Endothelial cell of umbilical vein (primary cell): Measurements from ENCODE around the gene ZNF780A. TPM values are rescaled to one million over a fixed set of nuclear protein-coding genes. Genes with fewer than 3 reads are reported as not detected.

Experiments
- BruUV-seq: library from RNA; stranded (reverse); fragments of 400-500 nt; replicated peaks from 2 replicates; lab custom pipeline; 2021; lab: Mats Ljungman, UMichigan
- CTCF ChIA-PET: fragments of 300-600, 350-600 bp; sonication (Branson Sonifier 250); formaldehyde crosslinking; loops from one replicate; lab custom pipeline; 2021; ENCODE audit warnings: antibody characterized with exemption, inconsistent platforms; lab: Charles Lee
- POLR2A ChIA-PET: fragments of 300-600, 350-600 bp; sonication (Branson Sonifier 250); formaldehyde crosslinking; loops from one replicate; lab custom pipeline; 2021; ENCODE audit warnings: antibody characterized with exemption, inconsistent platforms; lab: Charles Lee
- DNase-seq: peaks from one replicate; pipeline ENCODE4 v3.0.0-alpha.2; 2011; ENCODE audit warnings: low read depth, low spot score
- FAIRE-seq: peaks from 2 replicates; lab custom pipeline; 2011; peaks lifted over from hg19 to GRCh38; lab: Jason Lieb, UNC
- H2AFZ ChIP-seq: 2 replicates; pipeline ENCODE4 v1.6.0; 2012; ENCODE audit warnings: low read depth, low read length, control low read depth, inconsistent platforms
- H3K27ac ChIP-seq: 2 replicates; pipeline ENCODE4 v1.5.1; 2011; ENCODE audit warnings: low read depth, mild to moderate bottlenecking, control low read depth, low read length, moderate library complexity; ENCODE audit not compliant: insufficient read depth
- H3K27me3 ChIP-seq, 2 experiments: 2 replicates each; pipeline versions ENCODE4 v1.6.0 to v1.6.1; 2011; ENCODE audit warnings: low read length in 2 of 2, mixed read lengths in 1 of 2; ENCODE audit not compliant: control insufficient read depth in 2 of 2, insufficient read depth in 2 of 2
- H3K36me3 ChIP-seq, 2 experiments: 2 replicates in 1 of 2; 3 replicates in 1 of 2; pipeline ENCODE4 v1.5.1; 2011; ENCODE audit warnings: low read length in 2 of 2, mild to moderate bottlenecking in 1 of 2, moderate library complexity in 1 of 2; ENCODE audit not compliant: control insufficient read depth in 2 of 2, insufficient read depth in 2 of 2; ENCODE audit errors: extremely low read depth in 1 of 2
- H3K4me1 ChIP-seq: 3 replicates; pipeline ENCODE4 v1.5.1; 2011; ENCODE audit warnings: mild to moderate bottlenecking, low read length; ENCODE audit not compliant: control insufficient read depth, insufficient read depth; ENCODE audit errors: extremely low read depth
- H3K4me2 ChIP-seq: 2 replicates; pipeline ENCODE4 v1.6.1; 2011; ENCODE audit warnings: low read length, control low read depth, mixed read lengths; ENCODE audit not compliant: insufficient read depth
- H3K4me3 ChIP-seq, 3 experiments: fragments of 200-600 bp in 1 of 3; sonication (generic), shearing (Covaris generic) in 1 of 3; replicated peaks in 1 of 3; 2 replicates each; pipeline ENCODE4 v1.5.1; 2011 to 2016; ENCODE audit warnings: control low read depth in 3 of 3, low read length in 3 of 3, mild to moderate bottlenecking in 2 of 3, inconsistent platforms in 1 of 3, low read depth in 1 of 3, moderate library complexity in 1 of 3; ENCODE audit not compliant: insufficient read depth in 1 of 3
- H3K79me2 ChIP-seq: 2 replicates; pipeline ENCODE4 v1.6.0; 2012; ENCODE audit warnings: low read length, inconsistent platforms; ENCODE audit not compliant: control insufficient read depth, insufficient read depth
- H3K9ac ChIP-seq: replicated peaks from 2 replicates; pipeline ENCODE3; 2011; ENCODE audit warnings: low read length, control low read depth; ENCODE audit not compliant: insufficient read depth; ENCODE audit errors: extremely low read depth
- H3K9me1 ChIP-seq: replicated peaks from 3 replicates; pipeline ENCODE4 v1.6.0; 2011; ENCODE audit warnings: mild to moderate bottlenecking, low read length; ENCODE audit not compliant: control insufficient read depth, insufficient read depth; ENCODE audit errors: extremely low read depth
- H3K9me3 ChIP-seq: replicated peaks from 2 replicates; pipeline ENCODE4 v1.5.1; 2012; ENCODE audit warnings: low read length, inconsistent platforms; ENCODE audit not compliant: control insufficient read depth, insufficient read depth
- H4K20me1 ChIP-seq: replicated peaks from 2 replicates; pipeline ENCODE3; 2011; ENCODE audit warnings: mild to moderate bottlenecking, low read length; ENCODE audit not compliant: control insufficient read depth, insufficient read depth; ENCODE audit errors: extremely low read depth
- EZH2 ChIP-seq: IDR thresholded peaks from 2 replicates; pipeline ENCODE4 v1.6.1; 2012; ENCODE audit warnings: borderline replicate concordance, low read depth, mild to moderate bottlenecking, moderate library complexity, low read length, inconsistent platforms; ENCODE audit not compliant: severe bottlenecking
- FOS ChIP-seq: IDR thresholded peaks from 2 replicates; pipeline ENCODE4 v1.6.1; 2011; ENCODE audit warnings: mild to moderate bottlenecking, low read length, moderate library complexity, borderline replicate concordance; ENCODE audit not compliant: insufficient read depth
- GATA2 ChIP-seq: IDR thresholded peaks from 2 replicates; pipeline ENCODE4 v1.7.0; 2011; ENCODE audit warnings: low read depth, mild to moderate bottlenecking, moderate library complexity, mixed read lengths, low read length; ENCODE audit not compliant: insufficient read length, insufficient read depth
- JUN ChIP-seq: IDR thresholded peaks from 2 replicates; pipeline ENCODE4 v1.6.1; 2011; ENCODE audit warnings: borderline replicate concordance, low read depth; ENCODE audit not compliant: insufficient read length, insufficient read depth
- MYC ChIP-seq: IDR thresholded peaks from one replicate; pipeline ENCODE4 v1.6.1; 2011; ENCODE audit warnings: mild to moderate bottlenecking, low read depth, low read length
- POLR2A ChIP-seq: IDR thresholded peaks from 2 replicates; pipeline ENCODE4 v1.6.1; 2012; ENCODE audit warnings: low read depth, mild to moderate bottlenecking, control low read depth, low read length
- POLR2AphosphoS5 ChIP-seq: IDR thresholded peaks from 2 replicates; pipeline ENCODE4 v1.6.1; 2012; ENCODE audit warnings: low read depth, mild to moderate bottlenecking, control low read depth, low read length, moderate library complexity; ENCODE audit not compliant: insufficient read depth
- dilution Hi-C: fragments of 300-500 bp; cut with MboI; formaldehyde crosslinking; loops from one replicate; pipeline ENCODE4 v1.15.0; 2019; ENCODE audit warnings: low sequenced_read_pairs; ENCODE audit not compliant: extremely low pct_ligation_motif_present
- intact Hi-C: fragments of 100-400 bp; cut with micrococcal nuclease; formaldehyde crosslinking; loops from one replicate; pipeline ENCODE4 v1.10.0; 2022
- polyA plus RNA-seq, 4 experiments: library from polyadenylated mRNA; depleted of rRNA in 3 of 4; stranded (reverse) in 3 of 4; unstranded in 1 of 4; fragments of >200 nt; gene quantifications; 2 replicates each; pipeline versions ENCODE4 v1.2.1 to v1.2.3, GENCODE V29; 2011 to 2012; ENCODE audit warnings: missing spikeins in 1 of 4
- total RNA-seq: library from RNA; stranded (reverse); gene quantifications from 2 replicates; pipeline ENCODE4 v1.2.3, GENCODE V29; 2021
- TF ChIP-seq, protein P1 (sequence below), 2 donors: IDR thresholded peaks; 1 replicate in 1 of 2; 2 replicates in 1 of 2; pipeline ENCODE4 v1.5.1; 2011; ENCODE audit warnings: low read length in 2 of 2, mild to moderate bottlenecking in 2 of 2, moderate library complexity in 2 of 2, control low read depth in 1 of 2, inconsistent platforms in 1 of 2, low read depth in 1 of 2; ENCODE audit not compliant: insufficient read depth in 1 of 2; ENCODE audit errors: extremely low read depth in 1 of 2
- TF ChIP-seq, protein P2 (sequence below): IDR thresholded peaks from 2 replicates; pipeline ENCODE4 v1.6.1; 2011; ENCODE audit not compliant: insufficient read depth, insufficient read length

The ZNF780A gene
- total and polyA plus RNA-seq, 2 donors (not counting 3 experiments of a cell fraction or from before 2014, with no cell fraction given) = 7.3 to 11.6 TPM

DNA sequence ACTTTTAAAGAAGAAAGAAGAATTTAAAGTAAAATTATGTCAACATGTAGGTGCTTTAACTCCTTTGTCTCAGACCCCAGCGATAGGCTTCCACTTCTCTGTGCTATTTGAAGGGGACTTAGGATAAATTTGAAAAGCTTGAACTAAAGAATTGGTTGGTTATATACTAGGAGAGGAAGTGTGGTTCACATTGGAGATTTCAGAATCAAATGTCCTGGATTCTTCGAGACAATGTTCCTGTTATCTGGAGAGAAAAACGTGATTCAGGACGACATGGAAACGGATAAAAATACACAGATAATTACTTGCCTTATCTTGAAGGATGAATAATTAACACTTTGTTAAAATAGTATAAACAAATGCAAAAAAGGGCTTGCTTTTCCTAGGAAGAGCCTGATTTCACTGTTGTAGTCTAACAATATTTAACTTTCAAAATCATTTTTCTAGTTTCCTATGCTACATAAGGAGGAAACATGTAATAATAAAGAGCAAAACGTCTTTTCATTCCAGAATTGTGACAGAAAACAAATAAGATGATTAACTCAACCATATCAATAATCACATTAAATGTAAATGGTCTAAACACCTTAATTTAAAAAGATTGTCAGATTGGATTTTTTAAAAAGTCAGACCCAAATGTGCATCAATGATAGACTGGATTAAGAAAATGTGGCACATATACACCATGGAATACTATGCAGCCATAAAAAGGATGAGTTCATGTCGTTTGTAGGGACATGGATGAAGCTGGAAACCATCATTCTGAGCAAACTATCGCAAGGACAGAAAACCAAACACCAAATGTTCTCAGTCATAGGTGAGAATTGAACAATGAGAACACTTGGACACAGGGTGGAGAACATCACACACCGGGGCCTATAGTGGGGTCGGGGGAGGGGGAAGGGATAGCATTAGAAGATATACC is 724 bp upstream of the ZNF780A start:
- no peaks in the 10 kb centered on the region for H4K20me1 ChIP-seq
- no peaks in the 10 kb centered on the region for H3K36me3 ChIP-seq
- FAIRE-seq = no peak
- H3K9ac ChIP-seq = peak overlapping the region; percentile 78
- H3K27ac ChIP-seq = peak overlapping the region; percentile 67
- peak overlapping the region; percentile 93 for H3K4me2 ChIP-seq
- no peak for TF ChIP-seq GATA2
- TF ChIP-seq EZH2 = no peak
- TF ChIP-seq FOS = no peak
- no peak for TF ChIP-seq POLR2AphosphoS5
- TF ChIP-seq, protein P1, sequence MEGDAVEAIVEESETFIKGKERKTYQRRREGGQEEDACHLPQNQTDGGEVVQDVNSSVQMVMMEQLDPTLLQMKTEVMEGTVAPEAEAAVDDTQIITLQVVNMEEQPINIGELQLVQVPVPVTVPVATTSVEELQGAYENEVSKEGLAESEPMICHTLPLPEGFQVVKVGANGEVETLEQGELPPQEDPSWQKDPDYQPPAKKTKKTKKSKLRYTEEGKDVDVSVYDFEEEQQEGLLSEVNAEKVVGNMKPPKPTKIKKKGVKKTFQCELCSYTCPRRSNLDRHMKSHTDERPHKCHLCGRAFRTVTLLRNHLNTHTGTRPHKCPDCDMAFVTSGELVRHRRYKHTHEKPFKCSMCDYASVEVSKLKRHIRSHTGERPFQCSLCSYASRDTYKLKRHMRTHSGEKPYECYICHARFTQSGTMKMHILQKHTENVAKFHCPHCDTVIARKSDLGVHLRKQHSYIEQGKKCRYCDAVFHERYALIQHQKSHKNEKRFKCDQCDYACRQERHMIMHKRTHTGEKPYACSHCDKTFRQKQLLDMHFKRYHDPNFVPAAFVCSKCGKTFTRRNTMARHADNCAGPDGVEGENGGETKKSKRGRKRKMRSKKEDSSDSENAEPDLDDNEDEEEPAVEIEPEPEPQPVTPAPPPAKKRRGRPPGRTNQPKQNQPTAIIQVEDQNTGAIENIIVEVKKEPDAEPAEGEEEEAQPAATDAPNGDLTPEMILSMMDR (IDR thresholded peaks at IDR 0.05; ENCODE audit: extremely low read depth in 1 of 2, insufficient read depth in 1 of 2, low read depth in 1 of 2, low read length in 2 of 2) = no peak
- no peak for TF ChIP-seq POLR2A
- TF ChIP-seq MYC = no peak
- TF ChIP-seq JUN = no peak
- TF ChIP-seq, protein P2, sequence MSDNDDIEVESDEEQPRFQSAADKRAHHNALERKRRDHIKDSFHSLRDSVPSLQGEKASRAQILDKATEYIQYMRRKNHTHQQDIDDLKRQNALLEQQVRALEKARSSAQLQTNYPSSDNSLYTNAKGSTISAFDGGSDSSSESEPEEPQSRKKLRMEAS = no peak
- peak overlapping the region; percentile 99 for H2AFZ ChIP-seq
- no peaks in the 10 kb centered on the region for H3K27me3 ChIP-seq
- no TSS peak for BruUV-seq
- peaks cover 12% of the 10 kb centered on the region for H3K79me2 ChIP-seq
- peaks cover 9% of the 10 kb centered on the region for H3K4me1 ChIP-seq
- dilution Hi-C loops (no loop called here), intact Hi-C loops (loop anchor here (5.0 kb wide), 2 partner anchors 34 to 311 kb away; partner anchors contain the start of gene ZNF780B)
- peak overlapping the region; percentile 46 to 86 (median 72) for H3K4me3 ChIP-seq
- ChIA-PET CTCF (interaction anchor here (0.9 to 1.1 kb wide), 2 partner anchors 29 to 121 kb away, joined by 3 to 5 read pairs; partner anchors contain the start of gene PSMC4), POLR2A (interaction anchor here (0.8 kb wide), 1 partner anchor 121 kb away, joined by 4 read pairs; no protein-coding TSS in a partner anchor)
- H3K9me3 ChIP-seq = no peaks in the 10 kb centered on the region
- DNase-seq = no peak
- no peaks in the 10 kb centered on the region for H3K9me1 ChIP-seq
